Osteoblast (primary cell): Measurements from ENCODE around the gene ATP12A. TPM values are rescaled to one million over a fixed set of nuclear protein-coding genes. Genes with fewer than 3 reads are reported as not detected.
A peak's percentile ranks its signal among the peaks of the same experiment; 100 is the strongest.

Experiments
- DNase-seq: peaks from one replicate; pipeline ENCODE4 v3.0.0; 2011; ENCODE audit warnings: low spot score, mixed read lengths; ENCODE audit not compliant: insufficient read length; ENCODE audit errors: missing footprints
- H2AFZ ChIP-seq: 2 replicates; pipeline ENCODE4 v1.6.0; 2011; ENCODE audit warnings: mild to moderate bottlenecking, low read length
- H3K27ac ChIP-seq: 2 replicates; pipeline ENCODE4 v1.5.1; 2011; ENCODE audit warnings: mild to moderate bottlenecking, low read depth, low read length, moderate library complexity
- H3K27me3 ChIP-seq: 2 replicates; pipeline ENCODE4 v1.6.0; 2012; ENCODE audit warnings: mild to moderate bottlenecking, control low read depth, inconsistent platforms, low read length, moderate library complexity; ENCODE audit not compliant: insufficient read depth
- H3K36me3 ChIP-seq: 2 replicates; pipeline ENCODE4 v1.5.1; 2011; ENCODE audit warnings: mild to moderate bottlenecking, low read length, control low read depth, moderate library complexity; ENCODE audit not compliant: insufficient read depth
- H3K4me1 ChIP-seq: 2 replicates; pipeline ENCODE4 v1.5.1; 2011; ENCODE audit warnings: mild to moderate bottlenecking, low read length, control low read depth, moderate library complexity; ENCODE audit not compliant: insufficient read depth
- H3K4me2 ChIP-seq: 2 replicates; pipeline ENCODE4 v1.6.0; 2011; ENCODE audit warnings: mild to moderate bottlenecking, low read length; ENCODE audit not compliant: insufficient read depth
- H3K4me3 ChIP-seq: fragments of 200-600 bp; sonication (generic); 3 replicates; pipeline ENCODE4 v1.5.1; 2012; ENCODE audit warnings: mild to moderate bottlenecking, low read length, inconsistent platforms; ENCODE audit not compliant: insufficient read depth
- H3K79me2 ChIP-seq: 2 replicates; pipeline ENCODE4 v1.6.0; 2012; ENCODE audit warnings: mild to moderate bottlenecking, low read length, control low read depth, inconsistent platforms; ENCODE audit not compliant: insufficient read depth
- H3K9me3 ChIP-seq: 2 replicates; pipeline ENCODE4 v1.5.1; 2011; ENCODE audit warnings: low read depth, low read length, control low read depth
- H4K20me1 ChIP-seq: 2 replicates; pipeline ENCODE4 v1.6.0; 2012; ENCODE audit warnings: mild to moderate bottlenecking, low read length, control low read depth; ENCODE audit not compliant: insufficient read depth
- total RNA-seq: library from RNA; depleted of rRNA; stranded (reverse); fragments of >200 nt; gene quantifications from 2 replicates; pipeline ENCODE4 v1.2.3, GENCODE V29; 2012
- TF ChIP-seq, protein P1 (sequence below): IDR thresholded peaks from 2 replicates; pipeline ENCODE4 v1.5.1; 2011; ENCODE audit warnings: mild to moderate bottlenecking, low read depth, low read length, moderate library complexity; ENCODE audit errors: extremely low read depth

The ATP12A gene
- total RNA-seq, 1 donor = not detected

DNA sequence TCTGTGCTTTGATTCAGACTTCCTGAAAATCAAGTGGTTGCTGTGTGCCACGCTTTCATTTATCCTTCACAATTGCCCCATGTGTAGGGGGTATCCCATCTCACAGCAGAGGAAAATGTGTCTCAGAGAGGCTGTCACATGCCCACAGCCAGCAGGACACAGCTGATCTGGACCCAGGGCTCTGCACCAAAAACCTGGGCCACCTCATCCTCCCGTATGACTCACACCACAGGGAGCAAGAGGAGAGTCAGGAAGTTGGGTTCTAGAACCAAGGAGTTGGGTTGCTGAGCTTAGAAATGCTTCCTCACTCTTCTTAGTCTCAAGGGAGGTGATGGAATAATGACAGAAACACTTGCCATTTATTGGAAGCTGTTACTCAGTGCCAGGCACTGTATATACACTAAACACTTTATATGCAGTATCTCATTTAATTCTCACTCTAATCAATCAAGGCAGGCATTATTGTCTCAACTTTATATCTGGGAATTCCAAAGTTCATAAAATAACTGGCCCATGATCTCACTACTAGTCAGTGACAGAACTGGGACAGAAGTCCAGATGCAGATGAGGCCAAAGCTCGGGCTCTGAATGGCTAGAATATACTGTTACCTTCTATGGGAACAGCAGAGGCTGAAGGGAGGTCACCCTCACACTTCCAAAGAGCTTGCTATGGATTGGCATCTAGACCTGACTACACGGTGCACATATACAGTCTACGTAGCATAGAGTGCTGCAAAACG lies 47.7 kb upstream of the ATP12A start:
- Histone ChIP-seq H3K4me3 (no peak overlapping the region), H3K27me3 (no peaks in the 10 kb centered on the region), H3K36me3 (no peaks in the 10 kb centered on the region), H3K27ac (no peak overlapping the region), H3K9me3 (no peaks in the 10 kb centered on the region), H2AFZ (no peak overlapping the region), H3K4me2 (no peak overlapping the region), H3K79me2 (no peaks in the 10 kb centered on the region), H4K20me1 (no peaks in the 10 kb centered on the region), H3K4me1 (no peaks in the 10 kb centered on the region)
- TF ChIP-seq, protein P1, sequence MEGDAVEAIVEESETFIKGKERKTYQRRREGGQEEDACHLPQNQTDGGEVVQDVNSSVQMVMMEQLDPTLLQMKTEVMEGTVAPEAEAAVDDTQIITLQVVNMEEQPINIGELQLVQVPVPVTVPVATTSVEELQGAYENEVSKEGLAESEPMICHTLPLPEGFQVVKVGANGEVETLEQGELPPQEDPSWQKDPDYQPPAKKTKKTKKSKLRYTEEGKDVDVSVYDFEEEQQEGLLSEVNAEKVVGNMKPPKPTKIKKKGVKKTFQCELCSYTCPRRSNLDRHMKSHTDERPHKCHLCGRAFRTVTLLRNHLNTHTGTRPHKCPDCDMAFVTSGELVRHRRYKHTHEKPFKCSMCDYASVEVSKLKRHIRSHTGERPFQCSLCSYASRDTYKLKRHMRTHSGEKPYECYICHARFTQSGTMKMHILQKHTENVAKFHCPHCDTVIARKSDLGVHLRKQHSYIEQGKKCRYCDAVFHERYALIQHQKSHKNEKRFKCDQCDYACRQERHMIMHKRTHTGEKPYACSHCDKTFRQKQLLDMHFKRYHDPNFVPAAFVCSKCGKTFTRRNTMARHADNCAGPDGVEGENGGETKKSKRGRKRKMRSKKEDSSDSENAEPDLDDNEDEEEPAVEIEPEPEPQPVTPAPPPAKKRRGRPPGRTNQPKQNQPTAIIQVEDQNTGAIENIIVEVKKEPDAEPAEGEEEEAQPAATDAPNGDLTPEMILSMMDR = no peak
- peak; percentile 86 for DNase-seq

DNA sequence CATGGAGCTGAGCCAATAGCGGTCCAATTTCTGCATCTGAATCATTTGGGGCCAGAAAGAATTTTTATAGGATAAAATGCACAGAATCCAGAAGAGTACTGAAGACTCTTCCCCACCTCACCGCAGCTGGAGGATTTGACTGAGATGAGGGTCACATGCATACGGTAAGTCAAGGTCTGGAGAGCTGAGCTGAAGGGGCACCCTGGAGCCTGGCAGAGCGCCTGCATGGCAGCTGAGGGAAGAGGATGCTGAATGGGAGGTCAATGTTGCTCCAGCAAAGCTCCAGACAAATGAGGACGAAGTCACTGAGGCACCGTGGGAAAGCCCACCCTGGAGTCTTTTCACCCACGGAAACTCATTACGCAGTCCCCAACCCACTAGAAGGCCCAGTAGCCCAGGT lies 43.4 kb upstream of the ATP12A start:
- Histone ChIP-seq H3K4me1 (no peaks in the 10 kb centered on the region), H4K20me1 (no peaks in the 10 kb centered on the region), H3K36me3 (no peaks in the 10 kb centered on the region), H3K27me3 (no peaks in the 10 kb centered on the region), H3K4me2 (no peak overlapping the region), H3K4me3 (no peak overlapping the region), H3K79me2 (no peaks in the 10 kb centered on the region), H2AFZ (no peak overlapping the region), H3K27ac (no peak overlapping the region), H3K9me3 (no peaks in the 10 kb centered on the region)
- no peak for DNase-seq
- TF ChIP-seq, protein P1 = no peak

DNA sequence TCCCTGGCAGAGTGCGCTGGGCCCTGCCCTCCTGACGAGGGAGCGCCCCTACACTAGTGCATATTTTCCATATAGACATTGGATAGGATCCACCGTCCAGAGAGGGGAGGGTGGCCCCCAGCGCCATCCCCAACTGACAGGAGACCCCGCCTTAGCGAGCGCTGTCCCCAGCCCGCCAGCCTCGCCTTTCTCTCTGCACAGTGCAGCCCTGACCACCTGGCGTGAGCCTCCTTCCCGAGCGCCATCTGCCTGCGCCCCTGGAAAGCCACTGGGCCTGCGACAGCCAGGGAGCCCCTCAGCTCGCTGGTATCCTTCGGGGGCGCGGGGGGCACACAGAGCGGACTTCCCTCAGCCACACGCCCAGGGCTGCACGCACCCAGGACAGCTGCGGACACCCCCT lies 42.1 kb upstream of the ATP12A start:
- H3K27ac ChIP-seq = no peak overlapping the region
- no peak overlapping the region for H3K4me2 ChIP-seq
- H4K20me1 ChIP-seq = no peaks in the 10 kb centered on the region
- TF ChIP-seq, protein P1 = no peak
- H3K9me3 ChIP-seq = no peaks in the 10 kb centered on the region
- no peaks in the 10 kb centered on the region for H3K79me2 ChIP-seq
- H2AFZ ChIP-seq = no peak overlapping the region
- no peak overlapping the region for H3K4me3 ChIP-seq
- H3K36me3 ChIP-seq = no peaks in the 10 kb centered on the region
- H3K4me1 ChIP-seq = no peaks in the 10 kb centered on the region
- H3K27me3 ChIP-seq = no peaks in the 10 kb centered on the region
- no peak for DNase-seq

DNA sequence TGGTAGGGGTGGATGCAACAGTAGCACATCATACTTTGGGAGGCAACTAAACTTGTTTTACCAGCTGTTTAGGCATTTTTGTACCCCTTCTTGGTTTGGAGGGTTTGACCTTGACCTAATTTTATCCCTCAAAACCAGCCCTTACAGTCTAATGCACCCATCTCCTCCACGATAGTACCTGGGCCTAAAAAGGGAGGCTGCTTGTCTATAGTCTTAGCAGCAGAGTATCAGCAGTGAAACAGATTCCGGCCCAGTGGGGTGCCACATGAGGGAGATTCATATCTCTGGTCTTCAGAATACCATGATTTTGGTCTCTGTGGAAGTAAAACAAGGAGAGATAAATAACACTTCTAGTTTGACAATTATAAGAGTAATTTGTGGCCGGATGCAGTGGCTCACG lies 39.5 kb upstream of the ATP12A start:
- Histone ChIP-seq H3K4me1 (no peaks in the 10 kb centered on the region), H3K4me3 (no peak overlapping the region), H3K79me2 (no peaks in the 10 kb centered on the region), H3K27ac (no peak overlapping the region), H4K20me1 (no peaks in the 10 kb centered on the region), H2AFZ (no peak overlapping the region), H3K4me2 (no peak overlapping the region), H3K36me3 (no peaks in the 10 kb centered on the region), H3K27me3 (no peaks in the 10 kb centered on the region), H3K9me3 (no peaks in the 10 kb centered on the region)
- TF ChIP-seq, protein P1 = no peak
- DNase-seq = no peak
